G401.6 (cell line): ENCODE data around the gene ASS1.

ENCODE experiments used
- FAIRE-seq: peaks from 2 replicates; lab custom pipeline; 2012; peaks lifted over from hg19 to GRCh38; lab: Jason Lieb, UNC

The ASS1 gene

DNA sequence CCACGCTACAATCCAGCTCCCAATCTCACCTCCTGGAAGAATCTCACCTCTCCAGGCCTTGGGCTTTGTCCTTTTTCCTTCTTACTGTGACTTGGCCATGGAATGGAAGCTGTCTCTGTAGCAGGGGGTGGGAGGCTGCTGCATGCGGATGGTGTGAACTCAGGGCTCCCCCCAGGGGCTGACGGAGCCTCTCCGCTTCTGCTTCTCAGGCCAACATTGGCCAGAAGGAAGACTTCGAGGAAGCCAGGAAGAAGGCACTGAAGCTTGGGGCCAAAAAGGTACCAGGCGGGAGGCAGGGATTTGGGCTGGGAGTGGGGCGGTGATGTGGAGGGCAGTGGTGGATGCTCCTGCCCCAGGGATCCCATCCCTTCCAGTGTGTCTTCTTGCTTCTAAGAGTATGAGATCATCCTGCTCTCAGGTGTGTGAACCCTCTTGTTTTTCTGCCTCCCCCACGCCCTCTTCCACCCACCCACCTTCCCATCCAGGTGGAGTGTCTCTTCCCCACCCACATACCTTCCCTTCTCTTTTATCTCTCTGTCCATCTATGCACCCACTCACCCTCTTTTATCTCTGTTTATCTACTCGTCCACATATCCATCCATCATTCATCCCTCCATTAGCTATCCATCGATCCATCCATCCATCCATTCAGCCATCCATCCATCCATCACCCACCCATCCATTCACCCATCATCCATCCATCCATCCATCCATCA is 9.5 kb downstream of the ASS1 start:
- FAIRE-seq = no peak

DNA sequence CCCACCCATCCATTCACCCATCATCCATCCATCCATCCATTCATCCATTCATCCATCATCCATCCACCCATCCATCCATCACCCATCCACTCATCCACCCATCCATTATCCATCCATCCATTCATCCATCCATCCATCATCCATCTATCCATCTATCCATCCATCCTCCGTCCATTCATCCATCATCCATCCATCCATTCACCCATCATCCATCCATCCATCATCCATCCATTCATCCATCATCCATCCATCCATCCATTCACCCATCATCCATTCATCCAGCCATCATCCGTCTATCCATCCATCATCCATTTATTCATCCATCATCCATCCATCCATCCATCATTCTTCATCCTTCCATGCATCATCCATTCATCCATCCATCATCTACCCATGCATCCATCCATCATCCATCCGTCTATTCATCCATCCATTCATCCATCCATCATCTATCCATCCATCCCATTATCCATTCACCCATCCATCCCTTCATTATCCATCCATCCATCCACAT is 10.1 kb downstream of the ASS1 start:
- no peak for FAIRE-seq

- FAIRE-seq = no peak
Observed at GRCh38 chr9:130458027-130458803, 13.5 kb downstream of the ASS1 start.

DNA sequence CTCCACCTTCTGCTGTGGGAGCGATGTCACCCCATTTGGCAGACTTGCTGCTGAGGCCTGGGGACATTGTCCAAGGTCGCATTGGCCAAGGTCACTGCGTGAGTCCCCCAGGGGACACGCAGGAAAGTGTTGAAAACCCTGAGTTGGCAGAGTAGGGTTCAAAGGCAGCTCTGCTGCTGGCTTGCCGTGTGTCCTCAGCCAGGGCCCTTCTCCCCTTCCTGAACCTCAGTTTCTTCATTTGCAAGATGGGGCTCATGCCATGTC is 14.0 kb downstream of the ASS1 start:
- no peak for FAIRE-seq

- FAIRE-seq = no peak
Observed at GRCh38 chr9:130459151-130459550, 14.4 kb downstream of the ASS1 start.

DNA sequence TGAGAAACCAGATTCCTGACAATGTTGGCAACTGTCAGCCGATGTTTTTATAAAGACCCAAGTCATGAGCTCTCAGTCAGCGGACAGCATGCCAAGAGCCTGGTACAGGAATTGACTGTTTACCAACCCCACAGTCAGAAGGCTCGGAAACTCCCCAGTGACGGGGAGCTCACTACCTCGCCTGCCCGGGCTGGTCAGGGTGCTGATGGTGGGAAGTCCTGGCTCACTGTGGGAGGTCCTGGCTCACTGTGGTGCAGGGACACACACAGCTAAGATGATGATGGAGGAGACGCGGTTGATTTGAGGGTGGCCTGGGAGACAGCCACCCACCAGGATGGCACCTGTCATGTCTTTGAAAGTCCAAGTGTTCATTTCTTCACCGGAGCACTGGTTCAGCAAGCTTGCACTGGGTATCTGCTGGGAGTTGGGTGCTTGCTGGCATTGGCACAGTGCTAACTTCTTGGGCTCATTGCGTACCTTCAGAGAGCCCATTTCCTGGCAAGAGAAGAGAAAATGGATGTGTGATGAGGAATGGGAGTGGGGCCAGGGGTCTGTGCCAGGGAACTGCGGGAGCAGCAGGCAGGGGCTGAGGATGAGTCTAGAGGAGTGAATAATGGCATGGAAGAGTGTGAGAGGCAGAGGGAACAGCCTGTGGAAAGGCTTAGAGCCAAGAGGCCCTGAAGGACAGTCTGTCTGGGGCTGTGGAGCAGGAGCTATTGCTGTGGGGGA is 15.3 kb downstream of the ASS1 start:
- FAIRE-seq = no peak

GRCh38 chr9:130461218-130461630 is 16.5 kb downstream of the ASS1 start:
- FAIRE-seq = no peak

DNA sequence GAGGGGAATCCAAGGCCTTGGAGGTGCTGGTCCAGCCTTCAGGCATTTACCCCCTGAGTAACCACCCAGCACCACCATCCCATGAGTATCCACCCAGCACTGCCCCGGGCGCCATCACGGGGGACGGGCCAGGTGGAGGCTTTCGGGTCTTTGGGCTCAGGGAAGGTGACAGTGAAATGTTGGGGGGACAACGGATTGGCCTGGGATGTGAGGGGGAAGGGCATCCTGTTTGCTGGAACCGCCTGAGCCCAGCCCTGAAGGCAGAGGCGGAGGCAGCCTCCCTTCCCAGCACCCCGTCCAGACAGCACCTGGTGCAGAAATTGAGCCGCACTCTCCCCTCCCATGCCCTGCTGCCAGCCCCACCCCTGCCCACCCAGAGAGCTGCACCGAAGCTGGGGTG is 17.0 kb downstream of the ASS1 start:
- no peak for FAIRE-seq

DNA sequence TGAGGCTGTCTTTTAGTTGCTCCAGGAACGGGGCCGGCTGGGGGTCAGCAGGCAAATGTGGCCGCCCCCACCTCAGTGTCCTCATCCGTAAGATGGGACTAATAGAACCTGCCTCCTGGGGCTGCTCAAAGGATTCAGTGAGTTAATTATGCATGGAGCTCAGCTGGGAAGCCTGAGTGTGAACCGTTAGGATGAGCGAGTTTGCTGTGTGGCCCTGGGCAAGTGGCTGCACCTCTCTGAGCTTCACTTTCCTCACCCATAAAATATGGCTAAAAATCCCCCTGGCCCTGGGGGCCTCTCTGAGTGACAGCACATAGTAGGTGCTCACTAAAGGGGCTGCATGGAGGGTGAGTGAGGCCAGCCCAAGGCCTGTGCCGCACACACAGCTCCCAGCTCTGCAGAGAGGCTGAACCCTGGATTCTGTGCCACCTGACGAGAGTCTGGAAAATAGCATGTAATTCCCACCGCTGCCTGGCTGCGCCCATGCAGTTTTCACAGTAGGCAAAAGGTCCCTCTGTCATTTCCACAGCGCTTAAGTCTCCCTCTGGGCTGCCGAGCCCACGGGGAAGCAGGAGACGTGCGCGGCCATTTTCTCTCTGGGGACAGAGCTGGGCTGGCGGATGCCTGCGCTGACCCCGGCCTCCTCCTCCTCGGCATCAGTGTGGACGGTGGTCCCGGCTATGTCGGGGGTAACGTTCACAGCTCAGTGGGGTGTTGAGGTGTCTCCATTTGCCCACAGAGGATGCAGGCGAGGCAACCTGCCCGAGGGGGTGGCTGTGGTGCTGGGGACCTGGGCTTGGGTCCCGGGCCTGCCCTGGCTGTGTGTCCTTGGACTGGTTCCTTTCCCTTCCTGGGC is 18.2 kb downstream of the ASS1 start:
- no peak for FAIRE-seq

- no peak for FAIRE-seq
Observed at GRCh38 chr9:130463763-130464745, 19.3 kb downstream of the ASS1 start.

GRCh38 chr9:130465383-130466096 is 20.8 kb downstream of the ASS1 start:
- FAIRE-seq = no peak

- no peak for FAIRE-seq
Observed at GRCh38 chr9:130466537-130467217, 21.9 kb downstream of the ASS1 start.

DNA sequence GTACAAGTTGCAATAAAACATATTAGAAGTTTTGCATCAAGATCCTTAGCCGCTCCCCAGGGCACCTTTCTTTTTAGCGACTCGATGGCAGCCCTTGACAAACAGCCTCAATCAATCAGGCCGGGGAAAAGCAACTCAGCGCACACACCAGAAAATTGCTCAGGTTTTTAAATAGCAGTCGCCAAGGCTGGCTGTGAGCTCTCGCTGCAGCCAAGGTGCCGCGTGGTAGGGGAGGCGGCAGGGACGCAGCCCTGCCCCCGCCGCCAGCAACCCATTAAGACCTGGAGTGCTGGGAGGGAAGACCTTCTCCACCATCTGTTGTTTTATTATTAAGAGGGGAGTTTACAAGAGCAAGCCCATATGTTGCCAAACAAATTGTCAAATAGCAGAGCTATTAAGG is 22.6 kb downstream of the ASS1 start:
- no peak for FAIRE-seq

- FAIRE-seq = no peak
Observed at GRCh38 chr9:130468566-130468965, 23.8 kb downstream of the ASS1 start.

DNA sequence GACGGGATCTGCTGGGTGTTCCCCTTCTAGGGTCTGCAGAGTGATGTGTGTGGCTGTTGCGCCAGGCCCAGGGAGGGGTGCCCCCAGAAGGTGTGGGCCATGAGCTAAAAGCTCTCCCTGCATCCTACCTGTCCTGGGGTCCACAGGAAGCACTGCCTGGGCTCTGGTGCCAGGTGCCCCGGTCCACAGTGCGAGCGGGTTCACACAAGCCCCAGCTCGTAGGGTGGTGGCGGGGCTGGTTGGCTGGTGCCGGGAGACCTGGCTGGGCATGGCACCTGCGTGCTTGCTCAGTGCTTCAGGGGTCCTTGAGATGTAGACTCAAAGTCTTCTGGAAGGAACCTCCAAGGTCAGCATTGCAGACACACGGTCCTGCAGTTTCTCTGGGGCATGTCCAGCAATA is 25.5 kb downstream of the ASS1 start:
- FAIRE-seq = no peak

DNA sequence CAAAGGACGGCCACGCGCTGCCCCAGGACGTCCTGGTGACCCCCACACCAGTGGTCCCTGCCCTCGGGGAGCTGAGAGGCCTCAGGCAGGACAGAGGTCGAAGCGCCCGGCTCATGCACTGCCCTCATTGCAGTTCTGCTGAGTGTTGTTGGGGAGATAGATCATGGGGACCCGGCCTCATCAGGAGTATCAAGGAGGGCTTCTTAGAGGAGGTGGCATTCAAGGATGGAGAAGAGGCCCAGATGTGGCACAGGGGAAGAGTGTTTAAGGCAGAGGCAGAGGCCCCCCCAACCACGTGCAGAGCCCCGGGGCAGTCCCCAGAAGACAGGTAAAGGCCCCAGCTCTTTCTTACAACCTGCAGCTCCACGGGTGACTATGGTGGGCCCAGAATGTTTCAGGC is 26.2 kb downstream of the ASS1 start:
- FAIRE-seq = no peak

GRCh38 chr9:130471411-130472183 is 26.8 kb downstream of the ASS1 start:
- FAIRE-seq = no peak

DNA sequence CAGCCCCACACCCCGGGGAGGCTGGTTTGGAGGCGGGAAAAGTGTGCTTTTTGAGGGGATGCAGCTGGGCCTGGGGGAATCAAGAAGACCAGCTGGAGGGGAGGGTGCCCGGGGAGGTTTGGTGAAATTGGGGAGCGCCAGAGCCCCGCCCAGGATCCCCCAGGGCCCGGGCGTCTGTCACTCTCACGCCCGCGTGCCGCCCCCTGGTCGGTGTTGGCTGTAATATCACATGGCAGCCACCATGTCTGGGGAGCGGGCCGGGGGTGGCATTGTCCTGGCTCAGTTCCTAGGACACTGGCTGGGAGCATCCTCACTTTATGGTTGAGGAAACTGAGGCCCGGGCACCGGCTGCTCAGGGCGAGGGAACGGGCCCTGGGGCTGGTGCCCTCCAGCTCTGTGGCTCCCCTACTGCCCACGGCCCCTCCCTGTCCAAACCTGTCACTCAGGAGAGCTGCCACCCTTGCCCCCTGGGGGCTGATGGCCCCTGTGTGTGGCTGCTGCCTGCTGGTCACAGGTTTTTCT is 27.5 kb downstream of the ASS1 start:
- no peak for FAIRE-seq

- no peak for FAIRE-seq
Observed at GRCh38 chr9:130473009-130473408, 28.2 kb downstream of the ASS1 start.
